ENCODE results near the gene ZNF813. TPM values are rescaled to one million over a fixed set of nuclear protein-coding genes. Genes with fewer than 3 reads are reported as not detected.

Gene ZNF813
- polyA plus RNA-seq, 1 of the 3 experiments (the other 2 are of a cell fraction) = 0.44 TPM

DNA sequence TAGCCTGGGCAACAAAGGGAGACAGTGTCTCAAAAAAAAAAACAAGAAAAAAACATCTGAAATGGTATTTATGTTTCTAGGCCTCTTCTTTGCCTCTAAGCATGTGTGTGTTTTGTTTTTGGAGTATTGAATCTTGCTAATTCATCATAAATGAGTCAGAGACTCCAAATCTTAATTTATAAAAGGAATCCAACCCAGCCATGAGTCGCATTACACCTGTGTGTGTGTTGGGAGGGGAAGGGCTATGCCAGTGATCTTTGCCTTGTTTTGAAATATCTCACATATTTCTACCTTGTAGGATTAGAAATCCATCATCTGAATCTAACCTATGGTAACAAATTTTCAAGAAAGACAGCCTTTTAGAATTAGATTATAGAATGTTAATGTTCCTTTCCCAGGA, 74.4 kb downstream of the ZNF813 start:
- Histone ChIP-seq H3K4me1 (ENCODE audit: control insufficient read depth in 1 of 2, insufficient read depth in 2 of 2, low read depth in 1 of 2, low read length in 1 of 2) (peaks cover 0 to 3% of the 10 kb centered on the region in 2 experiments; a peak in 1 of 4 replicates), H3K4me3 (ENCODE audit: low read depth in 2 of 2, low read length in 1 of 2) (no peak overlapping the region), H3K79me2 (ENCODE audit: insufficient read depth) (no peaks in the 10 kb centered on the region), H3K9me2 (no peaks in the 10 kb centered on the region), H2AFZ (ENCODE audit: low read depth) (no peak overlapping the region), H3K9ac (no peak overlapping the region), H3K27ac (ENCODE audit: low read depth in 2 of 2, low read length in 1 of 2) (no peak overlapping the region), H3K36me3 (replicated peaks in 1 of 2; ENCODE audit: control insufficient read depth in 1 of 2, insufficient read depth in 2 of 2, low read length in 1 of 2) (peaks cover 0 to 2% of the 10 kb centered on the region in 2 experiments), H4K20me1 (ENCODE audit: insufficient read depth) (no peaks in the 10 kb centered on the region), H3K4me2 (no peak overlapping the region), H3K9me3 (no peaks in the 10 kb centered on the region), H3K27me3 (ENCODE audit: insufficient read depth) (no peaks in the 10 kb centered on the region), H3F3A (replicated peaks; ENCODE audit: insufficient read depth) (no peaks in the 10 kb centered on the region)
- TF ChIP-seq RFX5 (IDR thresholded peaks at IDR 0.05; ENCODE audit: low read length) (no peak), TCF12 (IDR thresholded peaks at IDR 0.05) (no peak), POLR2AphosphoS5 (IDR thresholded peaks at IDR 0.05; ENCODE audit: low read depth, low read length) (no peak), TEAD4 (IDR thresholded peaks at IDR 0.05; ENCODE audit: borderline replicate concordance, insufficient read depth) (no peak), RCOR1 (IDR thresholded peaks at IDR 0.05; ENCODE audit: low read length) (no peak), YY1 (IDR thresholded peaks at IDR 0.05; ENCODE audit: low read depth) (no peak), JUND (IDR thresholded peaks at IDR 0.05) (no peak), FOXM1 (IDR thresholded peaks at IDR 0.05; ENCODE audit: low read depth) (no peak), MXI1 (IDR thresholded peaks at IDR 0.05; ENCODE audit: low read depth, low read length) (no peak), EP300 (IDR thresholded peaks at IDR 0.05; ENCODE audit: borderline replicate concordance in 1 of 2, low read depth in 1 of 2, low read length in 1 of 2) (no peak), GATA2 (CRISPR knock-in tag; IDR thresholded peaks at IDR 0.05) (no peak), NRF1 (IDR thresholded peaks at IDR 0.05; ENCODE audit: low read depth, low read length) (no peak), SIN3A (IDR thresholded peaks at IDR 0.05; ENCODE audit: borderline replicate concordance, low read depth, low read length) (no peak), ELF1 (IDR thresholded peaks at IDR 0.05) (no peak)
- TF ChIP-seq, protein P1, sequence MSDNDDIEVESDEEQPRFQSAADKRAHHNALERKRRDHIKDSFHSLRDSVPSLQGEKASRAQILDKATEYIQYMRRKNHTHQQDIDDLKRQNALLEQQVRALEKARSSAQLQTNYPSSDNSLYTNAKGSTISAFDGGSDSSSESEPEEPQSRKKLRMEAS (IDR thresholded peaks at IDR 0.05; ENCODE audit: low read depth) = no peak
- TF ChIP-seq, protein P2, sequence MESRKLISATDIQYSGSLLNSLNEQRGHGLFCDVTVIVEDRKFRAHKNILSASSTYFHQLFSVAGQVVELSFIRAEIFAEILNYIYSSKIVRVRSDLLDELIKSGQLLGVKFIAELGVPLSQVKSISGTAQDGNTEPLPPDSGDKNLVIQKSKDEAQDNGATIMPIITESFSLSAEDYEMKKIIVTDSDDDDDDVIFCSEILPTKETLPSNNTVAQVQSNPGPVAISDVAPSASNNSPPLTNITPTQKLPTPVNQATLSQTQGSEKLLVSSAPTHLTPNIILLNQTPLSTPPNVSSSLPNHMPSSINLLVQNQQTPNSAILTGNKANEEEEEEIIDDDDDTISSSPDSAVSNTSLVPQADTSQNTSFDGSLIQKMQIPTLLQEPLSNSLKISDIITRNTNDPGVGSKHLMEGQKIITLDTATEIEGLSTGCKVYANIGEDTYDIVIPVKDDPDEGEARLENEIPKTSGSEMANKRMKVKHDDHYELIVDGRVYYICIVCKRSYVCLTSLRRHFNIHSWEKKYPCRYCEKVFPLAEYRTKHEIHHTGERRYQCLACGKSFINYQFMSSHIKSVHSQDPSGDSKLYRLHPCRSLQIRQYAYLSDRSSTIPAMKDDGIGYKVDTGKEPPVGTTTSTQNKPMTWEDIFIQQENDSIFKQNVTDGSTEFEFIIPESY (IDR thresholded peaks at IDR 0.05; ENCODE audit: borderline replicate concordance, low read depth) = no peak
- TF ChIP-seq, protein P3, sequence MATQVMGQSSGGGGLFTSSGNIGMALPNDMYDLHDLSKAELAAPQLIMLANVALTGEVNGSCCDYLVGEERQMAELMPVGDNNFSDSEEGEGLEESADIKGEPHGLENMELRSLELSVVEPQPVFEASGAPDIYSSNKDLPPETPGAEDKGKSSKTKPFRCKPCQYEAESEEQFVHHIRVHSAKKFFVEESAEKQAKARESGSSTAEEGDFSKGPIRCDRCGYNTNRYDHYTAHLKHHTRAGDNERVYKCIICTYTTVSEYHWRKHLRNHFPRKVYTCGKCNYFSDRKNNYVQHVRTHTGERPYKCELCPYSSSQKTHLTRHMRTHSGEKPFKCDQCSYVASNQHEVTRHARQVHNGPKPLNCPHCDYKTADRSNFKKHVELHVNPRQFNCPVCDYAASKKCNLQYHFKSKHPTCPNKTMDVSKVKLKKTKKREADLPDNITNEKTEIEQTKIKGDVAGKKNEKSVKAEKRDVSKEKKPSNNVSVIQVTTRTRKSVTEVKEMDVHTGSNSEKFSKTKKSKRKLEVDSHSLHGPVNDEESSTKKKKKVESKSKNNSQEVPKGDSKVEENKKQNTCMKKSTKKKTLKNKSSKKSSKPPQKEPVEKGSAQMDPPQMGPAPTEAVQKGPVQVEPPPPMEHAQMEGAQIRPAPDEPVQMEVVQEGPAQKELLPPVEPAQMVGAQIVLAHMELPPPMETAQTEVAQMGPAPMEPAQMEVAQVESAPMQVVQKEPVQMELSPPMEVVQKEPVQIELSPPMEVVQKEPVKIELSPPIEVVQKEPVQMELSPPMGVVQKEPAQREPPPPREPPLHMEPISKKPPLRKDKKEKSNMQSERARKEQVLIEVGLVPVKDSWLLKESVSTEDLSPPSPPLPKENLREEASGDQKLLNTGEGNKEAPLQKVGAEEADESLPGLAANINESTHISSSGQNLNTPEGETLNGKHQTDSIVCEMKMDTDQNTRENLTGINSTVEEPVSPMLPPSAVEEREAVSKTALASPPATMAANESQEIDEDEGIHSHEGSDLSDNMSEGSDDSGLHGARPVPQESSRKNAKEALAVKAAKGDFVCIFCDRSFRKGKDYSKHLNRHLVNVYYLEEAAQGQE (IDR thresholded peaks at IDR 0.05; ENCODE audit: low read depth, low read length) = no peak
- DNase-seq = no peak
- 89% methylated on average over 1 of the region's 1 CpG for WGBS (ENCODE audit: low lambda C conversion rate)
- ChIA-PET POLR2A (no interaction called here), CTCF (no interaction called here)
